Sigmoid colon (tissue), 4 donors: ENCODE results near the gene SCAF11.

Source experiments
- CTCF ChIP-seq, 4 experiments: fragments of 450-650 bp in 3 of 4; fragments of 200-600 bp in 1 of 4; IDR thresholded peaks; one replicate each; pipeline ENCODE4 v1.5.1; 2016 to 2019; ENCODE audit warnings: antibody characterized with exemption in 4 of 4, mild to moderate bottlenecking in 3 of 4, moderate library complexity in 2 of 4
- EP300 ChIP-seq, 4 donors: sonication (generic); formaldehyde crosslinking; IDR thresholded peaks; one replicate each; pipeline ENCODE4 v1.6.1; 2017; ENCODE audit warnings: antibody characterized with exemption in 4 of 4

- TF ChIP-seq CTCF (IDR thresholded peaks at IDR 0.05), result no peak
- no peak for TF ChIP-seq EP300 (IDR thresholded peaks at IDR 0.05)
These were observed 50.6 kb downstream of the SCAF11 start for GRCh38 chr12:45939759-45940158.
